GM18519 (cell line): Measurements from ENCODE around the gene NKX1-1.

Experiments used
- ATAC-seq: cut with Tn5 transposase; IDR thresholded peaks from one replicate; pipeline ENCODE4 v1.9.1; 2021; ENCODE audit warnings: mild to moderate bottlenecking, moderate library complexity; ENCODE audit not compliant: unreplicated experiment, low FRiP score

NKX1-1 gene

DNA sequence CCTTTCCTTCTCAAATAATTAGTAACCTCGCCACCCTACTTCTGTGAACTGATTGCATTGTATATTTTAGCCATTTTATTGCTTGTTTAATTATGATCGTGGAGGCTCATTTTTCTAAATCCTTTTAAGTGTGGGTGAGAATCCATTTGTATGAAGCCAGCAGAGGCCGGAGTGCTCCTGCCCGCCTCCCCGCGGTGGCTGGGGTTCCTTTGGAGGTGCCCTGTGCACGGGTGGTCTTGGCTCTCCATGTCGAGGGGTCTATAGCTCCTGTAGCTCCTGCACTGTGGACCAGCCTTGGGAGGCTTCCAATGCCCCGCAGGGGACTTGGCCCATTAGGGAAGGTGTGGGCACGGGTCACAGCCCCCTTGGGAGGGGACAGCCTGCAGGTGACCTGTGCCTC is 44.2 kb downstream of the NKX1-1 start:
- no peak for ATAC-seq

- ATAC-seq = no peak
Measured at GRCh38 chr4:1361431-1361830, 44.8 kb downstream of the NKX1-1 start.

GRCh38 chr4:1360423-1361283 is 45.6 kb downstream of the NKX1-1 start:
- no peak for ATAC-seq

GRCh38 chr4:1359976-1360375 is 46.3 kb downstream of the NKX1-1 start:
- no peak for ATAC-seq

DNA sequence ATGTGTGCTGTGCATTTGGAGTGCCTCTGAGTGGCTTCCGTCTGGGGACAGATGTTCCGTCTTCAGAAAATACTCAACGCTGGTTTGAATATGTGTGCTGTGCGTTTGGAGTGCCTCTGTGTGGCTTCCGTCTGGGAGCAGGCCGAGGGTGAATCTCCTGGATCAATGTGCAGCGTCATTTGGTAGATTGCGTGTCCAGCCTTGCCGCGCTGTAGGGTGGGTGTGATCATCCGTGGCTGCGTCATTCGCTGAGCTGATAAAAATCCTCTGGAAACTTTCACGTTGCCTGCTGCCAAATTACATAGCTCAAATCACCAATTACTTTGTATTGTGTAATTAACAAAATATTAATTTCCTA is 47.1 kb downstream of the NKX1-1 start:
- no peak for ATAC-seq

DNA sequence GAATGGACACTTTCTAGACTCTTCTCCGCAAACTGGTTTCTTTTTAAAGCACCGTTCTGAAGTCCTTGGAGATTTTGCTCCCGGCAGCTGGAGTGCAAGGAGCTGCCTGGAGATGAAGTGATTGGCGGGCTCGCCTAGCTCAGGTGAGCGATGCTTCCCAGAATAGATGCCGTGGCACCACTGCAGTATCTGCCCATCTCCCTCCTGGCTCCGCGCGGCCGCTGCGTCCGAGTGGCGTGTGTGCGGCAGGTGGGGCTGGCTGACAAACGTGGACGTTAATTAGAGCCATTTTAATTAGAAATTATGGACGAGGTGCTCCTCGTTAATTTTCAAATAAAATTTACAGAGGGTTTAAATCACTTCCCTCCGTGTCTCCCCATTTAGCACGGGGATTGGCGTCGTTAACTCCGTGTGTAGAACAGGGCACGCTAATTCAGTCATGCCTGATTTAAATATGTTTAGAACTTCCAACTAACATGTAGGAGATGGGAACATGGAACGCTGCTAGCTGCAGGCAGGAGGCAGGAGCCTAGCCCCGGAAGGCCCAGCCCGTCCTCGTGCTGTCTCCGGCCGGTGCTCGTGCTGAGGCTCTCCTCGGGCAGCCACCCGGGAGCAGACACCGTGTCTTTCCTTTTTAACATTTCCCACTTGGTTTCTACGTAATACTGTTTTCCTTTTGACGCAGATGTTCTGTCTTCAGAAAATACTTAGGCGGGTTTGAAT is 47.7 kb downstream of the NKX1-1 start:
- ATAC-seq = no peak

DNA sequence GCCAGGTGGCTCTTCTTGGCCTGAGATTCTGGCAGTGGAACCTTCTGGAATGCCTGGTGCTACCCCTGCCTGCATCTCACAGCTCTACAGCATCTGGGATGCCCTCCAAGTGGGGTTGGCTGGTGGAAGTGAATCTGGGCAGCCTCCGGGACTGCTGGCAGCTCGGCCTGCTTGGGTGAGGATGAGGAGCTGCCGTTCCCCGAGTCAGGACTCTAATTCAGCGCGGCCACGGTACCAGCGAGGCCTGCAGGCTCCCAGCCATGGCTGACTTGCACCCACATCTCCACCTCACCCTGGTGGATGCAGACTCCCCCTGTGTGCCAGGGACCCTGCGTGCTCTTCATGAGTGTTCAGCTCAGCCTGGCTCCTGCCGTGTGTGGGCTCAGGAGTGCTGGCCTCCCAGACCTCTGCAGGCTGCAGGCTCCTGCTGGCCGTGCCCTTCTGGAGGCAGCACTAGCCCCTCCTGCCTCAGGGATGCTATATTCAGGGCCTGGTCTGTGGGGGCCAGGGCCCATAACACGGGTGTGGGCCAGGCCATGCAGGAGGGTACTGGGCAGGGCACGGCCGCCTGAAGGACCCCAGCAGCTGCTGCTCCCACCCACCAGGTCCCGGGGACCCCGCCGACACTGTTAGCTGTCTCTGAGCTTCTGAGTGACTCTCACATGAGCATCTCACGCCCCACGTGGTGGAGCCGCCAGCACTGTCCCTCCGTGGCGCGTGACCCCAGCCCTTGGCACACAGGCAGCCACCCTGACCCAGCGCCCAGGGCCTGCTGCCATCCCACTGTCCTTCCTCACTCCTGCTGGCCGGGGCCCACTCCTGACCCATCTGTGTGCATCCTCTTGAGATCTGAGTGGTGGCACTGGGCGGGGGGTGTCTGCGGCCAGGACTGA is 48.6 kb downstream of the NKX1-1 start:
- ATAC-seq = no peak

- no peak for ATAC-seq
Measured at GRCh38 chr4:1356181-1356998, 49.9 kb downstream of the NKX1-1 start.

DNA sequence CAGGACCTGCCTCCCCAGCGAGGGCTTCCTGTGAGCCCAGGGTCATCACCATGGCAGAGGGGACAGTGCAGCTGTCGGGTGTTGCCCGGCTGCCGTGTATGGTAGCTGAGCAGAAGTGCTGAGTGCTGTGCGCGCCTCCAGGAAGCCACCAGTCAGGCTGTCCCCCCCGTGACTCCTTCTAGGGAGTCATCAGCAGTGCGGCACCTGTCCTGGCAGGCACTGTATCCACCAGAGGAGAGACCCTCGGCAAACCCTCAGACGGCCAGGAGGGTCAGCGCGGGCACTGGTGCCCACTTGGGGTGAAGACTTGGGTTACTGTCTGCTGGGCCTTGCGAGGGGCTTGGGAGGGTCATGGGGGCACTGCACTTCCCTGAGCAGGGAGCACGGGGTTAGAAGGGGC is 50.9 kb downstream of the NKX1-1 start:
- ATAC-seq = no peak

- ATAC-seq = no peak
Measured at GRCh38 chr4:1354983-1355275, 51.3 kb downstream of the NKX1-1 start.

GRCh38 chr4:1354136-1354982 is 51.9 kb downstream of the NKX1-1 start:
- no peak for ATAC-seq

DNA sequence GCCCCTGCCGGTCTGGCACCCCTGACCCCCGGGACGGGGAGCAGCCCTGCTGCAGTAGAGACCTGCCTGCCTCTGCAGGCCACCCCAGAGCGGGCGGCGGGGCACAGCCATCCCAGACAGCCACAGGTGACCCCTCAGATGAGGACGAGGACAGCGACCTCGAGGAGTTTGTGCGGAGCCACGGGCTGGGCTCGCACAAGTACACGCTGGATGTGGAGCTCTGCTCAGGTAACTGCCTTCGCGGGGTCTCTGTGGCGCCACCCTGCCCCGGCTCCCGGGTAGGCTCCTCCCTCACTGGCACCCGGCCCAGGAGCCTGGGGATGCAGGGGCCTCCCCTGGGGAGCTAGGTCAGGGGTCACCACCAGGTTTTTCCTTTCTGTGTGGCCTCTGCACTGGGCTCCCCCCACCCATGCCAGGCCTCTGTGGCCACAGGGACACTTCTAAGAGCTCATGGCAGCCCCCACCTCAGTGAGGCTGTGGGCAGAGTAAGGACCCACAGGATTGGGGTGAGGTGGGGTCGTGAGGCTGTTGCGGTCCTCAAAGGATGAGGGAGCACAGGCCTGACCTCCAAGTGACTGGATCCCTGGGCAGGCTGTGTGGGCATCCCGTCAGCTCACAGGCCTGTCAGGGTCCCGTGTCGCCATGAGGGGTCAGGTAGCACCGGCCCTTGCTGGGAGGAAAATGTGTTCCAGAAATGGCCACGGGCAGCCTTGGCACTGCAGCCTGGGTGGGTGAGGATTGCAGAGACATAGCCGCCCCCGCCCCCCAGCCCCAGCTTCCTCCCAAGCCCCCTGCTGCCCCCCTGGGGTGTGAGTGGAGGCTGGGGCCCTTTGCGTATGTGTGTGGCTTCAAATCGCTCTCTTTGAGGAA is 52.8 kb downstream of the NKX1-1 start:
- no peak for ATAC-seq
